ENCODE results near the gene HLA-E.
"Not testable (repeated sequence)": the region's sequence is repeated elsewhere in the genome, so short reads cannot be mapped to it uniquely, and the experiment has no call there.

Gene HLA-E

DNA sequence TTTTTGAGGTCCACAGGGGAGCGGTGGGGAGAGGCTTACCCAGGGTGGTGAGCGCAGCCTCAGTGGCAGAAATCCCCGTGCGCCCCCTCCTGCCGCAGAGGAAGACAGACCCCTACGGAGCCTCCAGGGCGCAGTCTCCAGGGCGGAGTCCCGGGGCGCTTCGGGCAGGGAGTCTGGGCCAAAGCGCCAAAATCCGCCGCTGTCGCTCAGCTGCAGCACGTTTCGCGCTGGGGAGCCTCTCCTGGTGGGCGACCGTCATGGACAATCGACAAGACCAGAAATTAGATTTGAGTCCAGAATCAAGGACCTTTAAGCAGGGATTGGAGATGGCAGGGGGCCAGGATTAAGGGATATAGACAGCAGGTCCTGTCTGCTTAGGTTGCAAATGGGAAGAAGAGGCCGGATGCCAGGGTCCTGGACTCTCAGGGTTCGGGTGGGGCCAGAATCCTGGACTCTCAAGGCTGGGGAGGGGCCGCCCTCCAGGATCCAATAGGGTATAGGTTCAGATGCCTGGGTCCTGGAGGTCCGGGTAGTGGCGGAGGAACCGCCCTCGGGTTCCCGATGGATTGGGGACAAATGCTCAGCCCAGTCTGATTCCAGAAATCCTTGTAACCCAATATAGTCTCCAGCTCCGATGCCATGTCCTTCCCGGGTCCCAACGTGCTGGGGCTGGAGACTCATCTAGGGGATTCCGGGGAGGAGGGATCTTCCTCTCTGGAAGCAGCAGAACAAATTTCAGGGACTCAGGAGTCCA is 7.9 kb upstream of the HLA-E start:
- DNase-seq: no peak

DNA sequence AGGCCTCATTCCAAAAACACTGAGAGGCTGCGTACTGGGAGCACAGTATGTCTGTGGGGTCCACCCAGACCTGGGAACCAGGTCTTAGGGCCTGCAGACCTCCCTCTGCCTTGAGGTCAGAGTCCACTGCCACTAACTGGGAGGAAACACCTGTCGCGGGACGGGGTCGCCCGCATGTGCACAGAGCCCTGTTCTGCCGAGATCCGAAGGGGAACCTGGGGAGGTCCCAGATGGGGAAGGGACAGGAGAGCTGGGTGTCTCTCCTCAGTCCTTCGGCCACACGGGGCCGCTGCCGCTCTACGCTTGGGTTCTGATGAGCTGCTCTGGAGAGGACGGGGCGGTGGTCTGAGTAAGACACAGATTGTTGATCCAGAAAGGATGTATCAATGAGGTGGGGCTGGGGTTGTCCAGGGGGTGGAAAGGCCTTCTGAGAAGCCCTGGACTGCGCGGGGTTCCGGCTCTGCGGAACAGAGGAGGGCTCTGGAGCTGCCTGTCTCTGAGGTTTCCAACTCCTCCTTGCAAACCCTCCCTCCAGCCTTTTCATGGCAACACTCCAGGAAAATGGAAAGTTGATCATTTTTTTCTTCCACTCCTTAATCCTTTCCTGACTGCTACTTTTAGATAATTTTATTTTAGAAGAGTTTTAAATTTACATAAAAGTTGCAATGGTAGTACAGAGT is 7.2 kb upstream of the HLA-E start:
- DNase-seq: peak; percentile 1

DNA sequence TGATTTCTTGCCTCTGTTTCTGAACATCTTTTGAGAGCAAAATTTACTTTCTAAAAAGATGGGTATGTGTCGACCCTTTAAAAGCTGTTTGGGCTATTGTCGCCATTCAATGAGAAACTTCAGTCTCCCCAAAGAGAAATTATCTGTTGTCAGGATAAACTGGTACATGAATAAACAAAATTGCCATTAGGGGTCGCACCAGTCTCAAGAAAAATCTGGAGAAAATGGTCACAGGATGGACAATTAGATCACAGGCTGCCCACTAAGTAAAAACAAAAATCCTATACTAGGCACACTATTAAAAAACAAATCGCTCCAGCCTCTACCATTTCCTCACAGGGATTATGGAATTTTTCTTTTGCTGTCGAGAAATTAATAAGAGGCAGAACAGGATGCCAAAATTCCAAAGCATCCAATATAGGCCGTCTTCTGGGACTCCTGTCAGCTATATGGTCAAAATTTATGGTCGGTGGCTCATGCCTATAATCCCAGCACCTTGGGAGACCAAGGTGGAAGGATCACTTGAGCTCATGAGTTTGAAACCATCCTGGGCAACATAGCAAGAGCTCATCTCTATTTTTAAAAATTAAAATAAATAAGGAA is 5.5 kb upstream of the HLA-E start:
- DNase-seq: peak; percentile 6

DNA sequence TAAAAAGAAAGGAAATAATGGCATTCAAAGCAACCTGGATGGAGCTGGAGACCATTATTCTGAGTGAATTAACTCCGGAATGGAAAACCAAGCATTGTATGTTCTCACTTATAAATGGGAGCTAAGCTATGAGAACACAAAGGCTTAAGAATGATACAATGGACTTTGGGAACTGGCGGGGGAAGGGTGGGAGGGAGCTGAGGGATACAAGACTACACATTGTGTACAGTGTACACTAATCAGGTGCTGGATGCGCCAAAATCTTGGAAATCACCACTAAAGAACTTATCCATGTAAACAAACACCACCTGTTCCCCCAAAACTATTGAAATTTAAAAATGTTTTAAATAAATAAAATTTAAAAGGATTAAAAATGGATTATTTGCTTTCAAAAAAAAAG is 4.1 kb upstream of the HLA-E start:
- DNase-seq: no peak

GRCh38 chr6:30487926-30488325 is 1.4 kb upstream of the HLA-E start:
- no peak for DNase-seq

DNA sequence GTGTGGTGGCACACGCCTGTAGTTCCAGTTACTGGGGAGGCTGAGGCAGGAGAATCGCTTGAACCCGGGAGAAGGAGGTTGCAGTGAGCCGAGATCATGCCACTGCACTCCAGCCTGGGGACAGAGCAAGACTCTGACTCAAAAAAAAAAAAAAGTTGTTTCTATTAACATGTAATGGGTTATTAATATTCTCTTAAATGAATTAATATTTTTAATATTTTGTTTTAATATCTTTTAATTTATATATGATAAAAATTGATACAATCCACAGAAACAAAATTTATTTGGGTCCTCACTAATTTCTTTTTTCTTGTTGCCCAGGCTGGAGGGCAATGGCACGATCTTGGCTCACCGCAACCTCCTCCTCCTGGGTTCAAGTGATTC is 620 bp upstream of the HLA-E start:
- not testable (repeated sequence) for DNase-seq

DNA sequence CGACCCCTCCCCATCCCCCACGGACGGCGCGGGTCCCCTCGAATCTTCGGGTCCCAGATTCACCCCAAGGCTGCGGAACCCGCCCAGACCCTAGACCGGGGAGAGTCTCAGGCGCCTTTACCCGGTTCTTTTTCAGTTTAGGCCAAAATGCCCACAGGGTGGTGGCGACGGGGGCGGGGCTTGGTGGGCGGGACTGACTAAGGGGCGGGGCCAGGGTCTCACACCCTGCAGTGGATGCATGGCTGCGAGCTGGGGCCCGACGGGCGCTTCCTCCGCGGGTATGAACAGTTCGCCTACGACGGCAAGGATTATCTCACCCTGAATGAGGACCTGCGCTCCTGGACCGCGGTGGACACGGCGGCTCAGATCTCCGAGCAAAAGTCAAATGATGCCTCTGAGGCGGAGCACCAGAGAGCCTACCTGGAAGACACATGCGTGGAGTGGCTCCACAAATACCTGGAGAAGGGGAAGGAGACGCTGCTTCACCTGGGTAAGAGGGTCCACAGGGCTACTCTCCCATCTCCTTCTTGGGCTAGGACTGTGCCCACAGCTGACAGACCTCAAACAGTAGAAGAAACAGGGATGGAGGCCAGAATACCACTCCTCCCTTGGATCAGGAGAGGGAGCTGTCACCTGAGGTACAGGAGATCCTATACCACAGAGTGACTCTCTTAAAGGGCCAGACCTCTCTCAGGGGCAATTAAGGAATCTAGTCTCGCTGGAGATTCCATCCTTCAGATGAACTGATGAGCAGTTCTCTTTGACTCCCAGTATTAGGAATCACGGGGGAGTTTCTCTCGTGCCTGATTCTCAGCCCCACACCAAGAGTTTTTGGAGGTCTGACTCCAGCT is 942 bp downstream of the HLA-E start:
- no peak for DNase-seq

- not testable (repeated sequence) for DNase-seq
Measured at GRCh38 chr6:30491291-30491953, 2.1 kb downstream of the HLA-E start.

- DNase-seq: no peak
Measured at GRCh38 chr6:30491991-30492952, 3.0 kb downstream of the HLA-E start.

DNA sequence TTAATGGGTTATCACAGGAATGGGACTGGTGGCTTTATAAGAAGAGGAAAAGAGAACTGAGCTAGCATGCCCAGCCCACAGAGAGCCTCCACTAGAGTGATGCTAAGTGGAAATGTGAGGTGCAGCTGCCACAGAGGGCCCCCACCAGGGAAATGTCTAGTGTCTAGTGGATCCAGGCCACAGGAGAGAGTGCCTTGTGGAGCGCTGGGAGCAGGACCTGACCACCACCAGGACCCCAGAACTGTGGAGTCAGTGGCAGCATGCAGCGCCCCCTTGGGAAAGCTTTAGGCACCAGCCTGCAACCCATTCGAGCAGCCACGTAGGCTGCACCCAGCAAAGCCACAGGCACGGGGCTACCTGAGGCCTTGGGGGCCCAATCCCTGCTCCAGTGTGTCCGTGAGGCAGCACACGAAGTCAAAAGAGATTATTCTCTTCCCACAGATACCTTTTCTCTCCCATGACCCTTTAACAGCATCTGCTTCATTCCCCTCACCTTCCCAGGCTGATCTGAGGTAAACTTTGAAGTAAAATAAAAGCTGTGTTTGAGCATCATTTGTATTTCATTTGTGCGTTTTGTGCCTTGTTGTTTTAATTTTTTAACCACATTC is 4.4 kb downstream of the HLA-E start:
- no peak for DNase-seq

DNA sequence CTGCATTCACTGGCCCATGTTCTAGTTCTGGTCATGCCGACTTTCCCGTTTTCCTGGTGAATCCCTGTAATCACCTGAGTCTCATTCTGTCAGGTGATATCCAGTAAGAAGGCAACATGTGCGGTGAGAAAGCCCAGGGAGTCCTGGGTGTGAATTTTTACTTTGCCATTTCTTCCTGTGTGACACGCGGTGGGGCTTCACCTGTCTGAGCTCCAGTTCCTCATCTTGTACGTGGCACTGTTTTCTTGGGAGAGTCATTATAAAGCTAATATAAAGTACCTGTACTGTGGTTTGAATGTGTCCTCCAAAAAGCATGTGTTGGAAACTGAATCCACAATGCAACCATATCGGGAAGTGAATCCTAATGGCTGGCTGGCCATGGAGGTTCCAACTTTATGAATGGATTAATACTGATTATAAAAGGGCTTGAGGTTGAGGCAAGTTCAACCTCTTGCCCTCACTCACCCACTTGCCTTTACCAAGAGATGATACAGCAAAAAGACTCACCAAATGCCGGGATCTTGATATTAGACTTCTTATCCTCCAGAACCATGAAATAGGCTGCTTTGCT is 5.1 kb downstream of the HLA-E start:
- no peak for DNase-seq

- DNase-seq: not testable (repeated sequence)
Measured at GRCh38 chr6:30495060-30495459, 5.8 kb downstream of the HLA-E start.

DNA sequence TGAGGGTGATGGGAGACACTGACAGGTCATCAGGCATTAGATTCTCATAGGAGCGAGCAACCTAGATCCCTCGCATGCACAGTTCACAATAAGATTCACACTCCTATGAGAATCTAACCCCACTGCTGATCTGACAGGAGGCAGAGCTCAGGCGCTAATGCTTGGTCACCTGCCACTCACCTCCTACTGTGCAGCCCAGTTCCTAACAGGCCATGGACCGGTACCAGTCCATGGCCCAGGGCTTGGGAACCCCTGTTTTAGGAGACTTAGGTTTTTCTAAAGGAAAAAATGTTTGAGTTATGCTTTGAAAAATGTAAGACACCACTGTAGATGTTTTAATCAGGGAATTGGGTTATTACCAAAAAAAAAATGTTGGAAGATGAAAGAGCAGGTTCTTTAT is 6.7 kb downstream of the HLA-E start:
- no peak for DNase-seq

DNA sequence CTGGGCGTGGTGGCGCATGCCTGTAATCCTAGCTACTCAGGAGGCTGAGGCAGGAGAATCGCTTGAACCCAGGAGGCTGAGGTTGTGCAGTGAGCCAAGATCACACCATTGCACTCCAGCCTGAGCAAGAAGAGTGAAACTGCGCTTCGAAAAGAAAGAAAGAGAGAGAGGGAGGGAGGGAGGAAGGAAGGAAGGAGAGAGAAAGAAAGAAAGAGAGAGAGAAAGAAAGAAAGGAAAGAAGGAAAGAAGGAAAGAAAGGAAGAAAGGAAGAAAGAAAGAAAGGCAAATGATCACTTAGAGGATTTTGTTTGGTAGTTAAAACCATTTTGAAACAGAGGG is 7.9 kb downstream of the HLA-E start:
- DNase-seq: not testable (repeated sequence)

DNA sequence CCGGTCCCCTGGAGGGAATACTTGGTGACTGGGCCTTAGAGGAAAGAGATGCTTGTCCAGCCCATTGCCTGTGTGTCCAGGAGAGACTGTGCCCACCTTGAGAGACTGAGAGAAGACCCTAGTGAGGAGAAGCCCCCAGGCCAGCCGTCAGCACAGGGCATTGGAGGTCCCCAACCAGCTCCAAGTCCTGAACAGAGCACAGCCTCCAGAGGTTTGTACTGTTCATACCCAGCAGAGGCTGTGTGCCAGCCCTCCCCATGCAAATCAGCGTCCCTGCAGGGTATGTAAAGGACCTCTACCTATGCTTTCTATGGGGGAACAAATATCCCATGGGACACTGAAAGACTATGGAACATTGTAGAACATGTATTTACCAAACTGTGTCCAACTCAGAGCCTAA is 8.4 kb downstream of the HLA-E start:
- no peak for DNase-seq

GRCh38 chr6:30498705-30499104 is 9.4 kb downstream of the HLA-E start:
- DNase-seq: not testable (repeated sequence)

DNA sequence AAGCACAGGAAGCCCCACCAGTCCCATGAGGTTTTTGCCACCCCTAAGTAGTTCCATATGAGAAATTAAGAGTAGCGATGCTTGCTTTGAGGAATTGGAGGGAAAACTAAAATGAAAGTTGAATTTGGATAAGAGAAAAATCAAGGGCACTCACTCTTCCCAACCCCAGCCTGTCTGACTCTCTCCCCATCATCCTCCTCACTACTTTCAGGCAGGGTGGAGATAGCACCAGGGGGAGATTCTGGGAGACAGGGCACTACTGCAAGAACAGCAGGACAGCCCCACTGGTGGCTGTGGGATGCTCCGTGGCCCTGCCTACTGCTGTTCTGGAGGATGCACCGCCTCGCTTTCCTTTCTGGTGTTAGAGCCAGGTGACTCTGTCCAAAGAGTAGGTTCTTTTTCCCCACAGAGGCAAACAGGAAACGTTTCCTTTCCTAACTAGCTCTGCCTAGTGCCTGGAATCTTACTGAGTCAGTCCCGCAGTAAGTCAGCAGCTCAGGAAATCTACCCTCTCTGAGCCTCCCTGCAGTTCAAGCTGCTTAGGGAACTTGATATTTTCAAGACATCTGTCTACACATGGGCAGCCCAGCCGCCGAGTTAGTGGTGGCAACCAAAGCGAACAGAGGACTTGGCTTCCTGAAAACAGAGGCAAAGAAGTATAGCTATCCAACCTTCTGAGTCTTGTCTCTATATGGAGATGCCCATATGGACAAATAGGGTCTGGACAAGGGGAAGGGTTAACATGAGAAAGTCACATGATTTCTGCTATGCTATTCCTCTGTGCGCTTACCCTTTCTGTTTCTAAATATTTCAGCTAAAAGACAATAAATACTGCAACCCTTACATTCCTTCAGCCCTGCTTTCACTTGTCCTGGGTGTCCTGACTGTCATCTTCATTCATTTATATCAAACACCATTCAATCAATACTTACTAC is 11.4 kb downstream of the HLA-E start:
- no peak for DNase-seq

DNA sequence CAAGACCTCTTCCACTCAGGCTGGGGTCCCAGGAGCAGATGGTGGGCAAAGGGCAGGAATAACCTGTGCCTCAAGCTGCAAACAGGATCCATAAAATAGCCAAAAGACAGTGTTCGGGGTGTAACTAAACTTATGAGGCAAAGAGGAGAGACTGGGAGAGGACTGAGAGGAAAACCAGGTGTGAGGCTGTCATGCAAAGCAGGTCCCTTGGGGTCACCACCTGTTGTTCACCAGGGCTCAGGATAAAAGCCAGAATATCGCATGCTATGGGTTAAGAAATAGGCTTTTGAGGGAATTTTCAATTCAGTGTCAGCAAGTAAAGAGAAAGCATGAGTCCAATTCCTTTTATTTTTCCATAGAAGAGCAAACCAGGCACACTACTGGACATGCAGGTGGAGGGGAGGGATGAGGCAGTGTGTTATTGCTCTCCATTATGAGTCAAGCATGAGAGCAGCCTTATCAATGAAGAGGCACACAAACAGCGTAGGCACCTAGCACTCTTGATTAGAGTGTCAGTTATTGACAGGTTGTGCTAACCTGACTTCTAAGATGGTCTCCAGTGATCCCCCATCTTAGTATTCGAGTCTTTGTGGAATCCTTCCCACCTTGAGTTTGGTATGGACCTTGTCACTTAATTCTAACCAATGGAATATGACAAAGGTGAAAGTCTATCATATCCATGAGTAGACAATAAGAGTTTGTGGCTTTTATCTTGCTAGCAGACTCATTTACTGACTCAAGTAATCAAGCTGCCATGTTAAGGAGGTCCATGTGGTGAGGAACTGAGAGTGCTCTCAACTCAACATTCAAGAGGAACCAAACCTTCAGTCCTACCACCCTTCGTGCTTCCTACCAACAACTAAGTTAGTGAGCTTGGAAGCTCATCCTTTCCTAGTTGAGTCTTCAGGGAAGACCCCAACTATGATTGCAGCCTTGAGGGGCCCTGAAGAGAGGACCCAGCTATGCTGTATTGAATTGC is 18.8 kb downstream of the HLA-E start:
- no peak for DNase-seq
